Neural progenitor cell (in vitro differentiated cells): Measurements from ENCODE around the gene MPV17L2. TPM values are rescaled to one million over a fixed set of nuclear protein-coding genes. Genes with fewer than 3 reads are reported as not detected.

Experiments used
- DNase-seq: peaks from one replicate; pipeline ENCODE4 v3.0.0-alpha.2; 2016; ENCODE audit warnings: low spot score
- H2AFZ ChIP-seq: fragments of 200-600 bp; sonication (generic); replicated peaks from 2 replicates; pipeline ENCODE4 v1.6.1; 2016; ENCODE audit warnings: antibody characterized with exemption
- H3F3A ChIP-seq: fragments of 200-600 bp; sonication (generic); 2 replicates; pipeline ENCODE4 v1.6.1; 2016; ENCODE audit warnings: antibody characterized with exemption, low read depth
- H3K27ac ChIP-seq: fragments of 200-600 bp; sonication (generic); 2 replicates; pipeline ENCODE4 v1.5.1; 2016; ENCODE audit warnings: mild to moderate bottlenecking
- H3K27me3 ChIP-seq: fragments of 200-600 bp; sonication (generic); 2 replicates; pipeline ENCODE4 v1.6.1; 2016; ENCODE audit warnings: mild to moderate bottlenecking, moderate library complexity
- H3K36me3 ChIP-seq: fragments of 200-600 bp; sonication (generic); 2 replicates; pipeline ENCODE4 v1.5.1; 2016
- H3K4me1 ChIP-seq: fragments of 200-600 bp; sonication (generic); 2 replicates; pipeline ENCODE4 v1.6.1; 2016; ENCODE audit warnings: mixed run types
- H3K4me2 ChIP-seq: fragments of 200-600 bp; sonication (generic); 2 replicates; pipeline ENCODE4 v1.6.1; 2016
- H3K4me3 ChIP-seq: fragments of 200-600 bp; sonication (generic); 2 replicates; pipeline ENCODE4 v1.5.1; 2016
- H3K79me2 ChIP-seq: fragments of 200-600 bp; sonication (generic); 2 replicates; pipeline ENCODE4 v1.6.1; 2016; ENCODE audit warnings: low read depth
- H3K9ac ChIP-seq: fragments of 200-600 bp; sonication (generic); 2 replicates; pipeline ENCODE4 v1.6.1; 2016
- H3K9me3 ChIP-seq: fragments of 200-600 bp; sonication (generic); 2 replicates; pipeline ENCODE4 v1.5.1; 2016; ENCODE audit warnings: low read depth
- H4K20me1 ChIP-seq: fragments of 200-600 bp; sonication (generic); 2 replicates; pipeline ENCODE4 v1.6.1; 2016; ENCODE audit warnings: low read depth
- H3K27ac Mint-ChIP-seq: 3 replicates; pipeline ENCODE4 v1.8.0; 2021; ENCODE audit warnings: mixed read lengths
- H3K27me3 Mint-ChIP-seq: 2 replicates; pipeline ENCODE4 v1.8.0; 2022; ENCODE audit warnings: low read depth, mild to moderate bottlenecking, inconsistent platforms, moderate library complexity, mixed read lengths; ENCODE audit not compliant: insufficient read depth
- H3K36me3 Mint-ChIP-seq: 3 replicates; pipeline ENCODE4 v1.8.0; 2021; ENCODE audit warnings: mixed read lengths
- H3K4me1 Mint-ChIP-seq: 3 replicates; pipeline ENCODE4 v1.8.0; 2021; ENCODE audit warnings: mixed read lengths
- H3K4me3 Mint-ChIP-seq: 3 replicates; pipeline ENCODE4 v1.8.0; 2021; ENCODE audit warnings: mild to moderate bottlenecking, moderate library complexity, mixed read lengths
- H3K9me3 Mint-ChIP-seq: 3 replicates; pipeline ENCODE4 v1.8.0; 2020; ENCODE audit warnings: mixed read lengths
- EZH2 ChIP-seq: fragments of 200-600 bp; sonication (generic); IDR thresholded peaks from 2 replicates; pipeline ENCODE4 v1.6.1; 2017; ENCODE audit warnings: antibody characterized with exemption, mild to moderate bottlenecking, moderate library complexity
- EZH2phosphoT487 ChIP-seq: fragments of 200-600 bp; sonication (generic); IDR thresholded peaks from 2 replicates; pipeline ENCODE4 v1.6.1; 2017; ENCODE audit warnings: antibody characterized with exemption
- total RNA-seq: library from RNA; depleted of rRNA; stranded (reverse); fragments of >200 nt; gene quantifications from 2 replicates; pipeline ENCODE4 v1.2.3, GENCODE V29; 2015; ENCODE audit warnings: low replicate concordance
- TF ChIP-seq, protein P1 (sequence below): fragments of 200-600 bp; sonication (generic); IDR thresholded peaks from 2 replicates; pipeline ENCODE4 v1.5.1; 2017; ENCODE audit warnings: antibody characterized with exemption, mild to moderate bottlenecking

Gene MPV17L2
- total RNA-seq, 1 donor from 2014 or later = 28.1 TPM

DNA sequence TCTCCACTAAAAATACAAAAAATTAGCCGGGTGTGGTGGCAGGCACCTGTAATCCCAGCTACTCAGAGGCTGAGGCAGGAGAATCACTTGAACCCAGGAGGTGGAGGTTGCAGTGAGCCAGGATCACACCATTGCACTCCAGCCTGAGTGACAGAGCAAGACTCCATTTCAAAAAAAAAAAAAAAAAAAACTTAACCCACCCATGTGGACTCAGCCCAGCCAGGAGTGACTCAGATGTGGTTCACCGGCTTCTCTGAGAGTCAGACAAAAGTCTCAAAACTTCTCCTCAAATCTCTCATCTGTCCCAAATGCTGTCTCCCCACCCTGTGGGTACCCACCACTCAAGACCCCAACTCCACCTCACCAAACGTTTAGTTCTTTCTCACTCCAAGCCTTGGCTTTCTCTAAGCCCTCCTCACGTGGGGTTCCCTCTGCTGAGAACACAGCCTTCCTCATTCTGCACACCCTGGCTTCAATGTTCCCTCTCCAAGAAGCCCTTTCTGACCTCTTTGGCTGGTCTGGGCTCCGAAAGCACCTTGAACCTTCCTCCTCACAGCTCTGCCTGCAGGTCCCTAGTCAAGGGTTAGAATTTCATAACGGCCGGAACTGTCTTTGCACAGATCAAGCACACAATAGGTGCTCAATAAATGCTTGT is 21.9 kb downstream of the MPV17L2 start:
- TF ChIP-seq, protein P1, sequence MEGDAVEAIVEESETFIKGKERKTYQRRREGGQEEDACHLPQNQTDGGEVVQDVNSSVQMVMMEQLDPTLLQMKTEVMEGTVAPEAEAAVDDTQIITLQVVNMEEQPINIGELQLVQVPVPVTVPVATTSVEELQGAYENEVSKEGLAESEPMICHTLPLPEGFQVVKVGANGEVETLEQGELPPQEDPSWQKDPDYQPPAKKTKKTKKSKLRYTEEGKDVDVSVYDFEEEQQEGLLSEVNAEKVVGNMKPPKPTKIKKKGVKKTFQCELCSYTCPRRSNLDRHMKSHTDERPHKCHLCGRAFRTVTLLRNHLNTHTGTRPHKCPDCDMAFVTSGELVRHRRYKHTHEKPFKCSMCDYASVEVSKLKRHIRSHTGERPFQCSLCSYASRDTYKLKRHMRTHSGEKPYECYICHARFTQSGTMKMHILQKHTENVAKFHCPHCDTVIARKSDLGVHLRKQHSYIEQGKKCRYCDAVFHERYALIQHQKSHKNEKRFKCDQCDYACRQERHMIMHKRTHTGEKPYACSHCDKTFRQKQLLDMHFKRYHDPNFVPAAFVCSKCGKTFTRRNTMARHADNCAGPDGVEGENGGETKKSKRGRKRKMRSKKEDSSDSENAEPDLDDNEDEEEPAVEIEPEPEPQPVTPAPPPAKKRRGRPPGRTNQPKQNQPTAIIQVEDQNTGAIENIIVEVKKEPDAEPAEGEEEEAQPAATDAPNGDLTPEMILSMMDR = no peak
- TF ChIP-seq EZH2phosphoT487 (no peak), EZH2 (no peak)
- Mint-ChIP-seq H3K9me3 (no peaks in the 10 kb centered on the region), H3K27ac (no peak overlapping the region), H3K4me1 (peaks cover 5% of the 10 kb centered on the region), H3K36me3 (no peaks in the 10 kb centered on the region), H3K4me3 (peak overlapping the region; percentile 16), H3K27me3 (peaks cover 21% of the 10 kb centered on the region)
- no peaks in the 10 kb centered on the region for H3K4me1 ChIP-seq
- H3K4me2 ChIP-seq = no peak overlapping the region
- H3K79me2 ChIP-seq = no peaks in the 10 kb centered on the region
- no peak overlapping the region for H2AFZ ChIP-seq
- no peaks in the 10 kb centered on the region for H3F3A ChIP-seq
- H3K4me3 ChIP-seq = no peak overlapping the region
- no peak for DNase-seq
- no peaks in the 10 kb centered on the region for H3K9me3 ChIP-seq
- peaks cover 2% of the 10 kb centered on the region for H4K20me1 ChIP-seq
- no peak overlapping the region for H3K9ac ChIP-seq
- H3K36me3 ChIP-seq = no peaks in the 10 kb centered on the region
- H3K27ac ChIP-seq = no peak overlapping the region
- peaks cover 6% of the 10 kb centered on the region for H3K27me3 ChIP-seq

DNA sequence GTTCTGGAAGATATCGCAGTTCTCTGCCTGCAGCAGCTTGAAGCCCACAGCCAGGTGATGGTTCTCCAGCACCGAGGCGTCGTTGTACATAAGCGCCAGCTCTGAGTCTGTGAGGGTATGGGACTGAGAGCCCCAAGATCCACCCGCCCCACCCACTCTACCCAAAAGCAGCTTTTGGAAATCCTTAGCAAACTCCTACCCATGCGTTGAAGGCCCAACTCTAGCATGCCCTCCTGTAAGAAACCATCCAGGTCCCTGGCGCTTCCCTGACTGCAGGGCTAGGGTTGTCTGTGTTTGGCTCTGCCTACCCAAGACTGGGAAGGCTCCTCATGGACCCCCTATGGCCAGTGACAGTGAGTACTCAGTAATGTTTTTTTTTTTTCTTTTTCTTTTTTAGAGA is 23.8 kb downstream of the MPV17L2 start:
- no peaks in the 10 kb centered on the region for H3K36me3 ChIP-seq
- H3K79me2 ChIP-seq = no peaks in the 10 kb centered on the region
- Mint-ChIP-seq H3K27me3 (peaks cover 27% of the 10 kb centered on the region), H3K4me3 (no peak overlapping the region), H3K27ac (no peak overlapping the region), H3K9me3 (no peaks in the 10 kb centered on the region), H3K4me1 (peaks cover 8% of the 10 kb centered on the region), H3K36me3 (no peaks in the 10 kb centered on the region)
- peaks cover 25% of the 10 kb centered on the region for H3K27me3 ChIP-seq
- H4K20me1 ChIP-seq = peaks cover 3% of the 10 kb centered on the region
- H3K9ac ChIP-seq = no peak overlapping the region
- H3K4me2 ChIP-seq = no peak overlapping the region
- H3K4me3 ChIP-seq = no peak overlapping the region
- no peaks in the 10 kb centered on the region for H3K4me1 ChIP-seq
- H3K27ac ChIP-seq = no peak overlapping the region
- peaks cover 2% of the 10 kb centered on the region for H3F3A ChIP-seq
- no peaks in the 10 kb centered on the region for H3K9me3 ChIP-seq
- H2AFZ ChIP-seq = no peak overlapping the region
- DNase-seq = no peak
- TF ChIP-seq, protein P1 = no peak
- TF ChIP-seq EZH2phosphoT487 (no peak), EZH2 (no peak)

DNA sequence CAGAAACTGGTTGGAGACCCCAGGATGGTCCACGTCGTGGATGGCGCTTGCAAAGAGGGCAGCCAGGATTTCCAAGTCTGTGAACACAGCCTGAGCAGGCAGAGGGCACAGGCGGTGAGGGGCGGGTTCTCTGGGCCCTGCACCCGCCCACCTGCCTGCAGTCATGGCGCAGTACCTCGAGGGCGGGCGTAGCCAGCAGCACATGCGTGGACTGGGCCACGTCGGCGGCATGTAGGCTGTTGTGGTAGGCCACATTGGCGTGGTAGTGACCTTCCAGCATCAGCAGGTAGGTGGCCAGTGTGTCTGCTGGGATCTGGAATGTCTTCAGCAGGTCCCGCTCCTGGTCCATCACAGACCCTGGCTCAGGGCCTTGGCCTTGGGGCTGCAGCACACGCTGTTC is 25.1 kb downstream of the MPV17L2 start:
- Histone ChIP-seq H3K9me3 (no peaks in the 10 kb centered on the region), H3K4me3 (no peak overlapping the region), H3K36me3 (no peaks in the 10 kb centered on the region), H3K27me3 (peaks cover 28% of the 10 kb centered on the region), H3K27ac (no peak overlapping the region), H3K4me1 (no peaks in the 10 kb centered on the region), H2AFZ (no peak overlapping the region), H3K9ac (no peak overlapping the region), H4K20me1 (peaks cover 3% of the 10 kb centered on the region), H3F3A (peaks cover 5% of the 10 kb centered on the region), H3K79me2 (no peaks in the 10 kb centered on the region), H3K4me2 (no peak overlapping the region)
- Mint-ChIP-seq H3K4me1 (peaks cover 8% of the 10 kb centered on the region), H3K4me3 (no peak overlapping the region), H3K9me3 (no peaks in the 10 kb centered on the region), H3K27ac (no peak overlapping the region), H3K36me3 (no peaks in the 10 kb centered on the region), H3K27me3 (peaks cover 32% of the 10 kb centered on the region)
- no peak for DNase-seq
- TF ChIP-seq, protein P1 = no peak
- no peak for TF ChIP-seq EZH2phosphoT487
